ENCODE data around the gene LARGE1.

LARGE1 gene

GRCh38 chr22:33789690-33790253 is 130.5 kb downstream of the LARGE1 start:
- Histone ChIP-seq H3K4me3 (ENCODE audit: low read length) (no peak overlapping the region), H3K27me3 (replicated peaks; ENCODE audit: control insufficient read depth, insufficient read depth, low read length) (no peaks in the 10 kb centered on the region), H3K36me3 (ENCODE audit: control insufficient read depth, insufficient read depth, low read length, severe bottlenecking) (no peaks in the 10 kb centered on the region), H3K9me3 (ENCODE audit: control insufficient read depth, low read length) (peaks cover 16% of the 10 kb centered on the region), H3K4me1 (ENCODE audit: control insufficient read depth, insufficient read depth, low read length) (peaks cover 12% of the 10 kb centered on the region), H3K9ac (ENCODE audit: low read length) (no peak overlapping the region)
- DNase-seq (ENCODE audit: low read depth) = no peak

DNA sequence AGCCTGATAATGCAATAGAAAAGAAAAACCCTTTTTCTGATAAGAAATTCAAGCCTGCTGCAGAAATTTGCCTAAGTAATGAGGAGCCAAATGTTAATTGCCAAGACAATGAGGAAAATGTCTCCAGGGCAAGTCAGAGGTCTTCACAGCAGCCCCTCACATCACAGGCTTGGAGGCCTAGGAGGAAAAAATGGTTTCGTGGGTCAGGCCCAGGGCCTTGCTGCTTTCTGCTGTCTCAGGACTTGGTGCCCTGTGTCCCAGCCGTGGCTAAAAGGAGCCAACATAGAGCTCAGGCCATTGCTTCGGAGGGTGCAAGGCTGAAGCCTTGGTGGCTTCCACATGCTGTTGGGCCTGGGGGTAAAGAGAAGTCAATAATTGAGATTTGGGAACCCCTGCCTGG is 131.3 kb downstream of the LARGE1 start:
- no peak for DNase-seq (ENCODE audit: low read depth)
- Histone ChIP-seq H3K27me3 (replicated peaks; ENCODE audit: control insufficient read depth, insufficient read depth, low read length) (no peaks in the 10 kb centered on the region), H3K4me3 (ENCODE audit: low read length) (no peak overlapping the region), H3K36me3 (ENCODE audit: control insufficient read depth, insufficient read depth, low read length, severe bottlenecking) (no peaks in the 10 kb centered on the region), H3K9me3 (ENCODE audit: control insufficient read depth, low read length) (peaks cover 16% of the 10 kb centered on the region), H3K4me1 (ENCODE audit: control insufficient read depth, insufficient read depth, low read length) (peaks cover 12% of the 10 kb centered on the region), H3K9ac (ENCODE audit: low read length) (no peak overlapping the region)

DNA sequence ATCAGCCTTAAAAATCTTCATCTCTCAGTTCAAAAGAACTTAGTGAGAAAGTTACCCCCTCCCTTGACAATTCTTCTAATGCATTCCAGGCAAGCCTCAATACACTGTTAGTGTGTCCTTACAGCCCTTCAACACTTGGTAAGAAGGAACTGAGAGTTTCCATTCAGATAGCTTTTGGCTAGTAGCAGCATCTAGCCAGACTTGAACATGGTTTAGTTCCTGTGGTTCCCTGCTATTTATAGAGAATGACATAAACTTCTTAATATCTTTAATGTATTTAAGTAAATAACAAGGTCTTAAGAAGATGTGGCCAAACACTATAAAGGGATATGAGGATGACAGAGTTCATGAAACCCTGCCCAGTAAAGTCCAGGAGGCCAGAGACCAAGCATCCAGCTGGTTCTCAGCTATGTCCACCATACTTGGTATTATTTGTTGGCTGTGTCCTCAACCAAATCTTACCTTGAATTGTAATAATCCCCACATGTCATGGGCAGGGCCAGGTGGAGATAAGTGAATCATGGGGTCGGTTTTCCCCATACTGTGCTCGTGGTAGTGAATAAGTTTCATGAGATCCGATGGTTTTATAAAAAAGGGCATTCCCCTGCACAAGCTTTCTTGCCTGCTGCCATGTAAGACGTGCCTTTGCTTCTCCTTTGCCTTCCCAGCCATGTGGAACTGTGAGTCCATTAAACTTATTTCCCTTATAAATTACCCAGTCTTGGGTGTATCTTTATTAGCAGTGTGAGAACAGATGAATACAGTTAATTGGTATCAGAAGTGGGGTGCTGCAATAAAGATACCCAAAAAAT is 132.4 kb downstream of the LARGE1 start:
- no peaks in the 10 kb centered on the region for H3K36me3 ChIP-seq (ENCODE audit: control insufficient read depth, insufficient read depth, low read length, severe bottlenecking)
- H3K9ac ChIP-seq (ENCODE audit: low read length) = no peak overlapping the region
- H3K4me1 ChIP-seq (ENCODE audit: control insufficient read depth, insufficient read depth, low read length) = peaks cover 8% of the 10 kb centered on the region
- H3K27me3 ChIP-seq (replicated peaks; ENCODE audit: control insufficient read depth, insufficient read depth, low read length) = no peaks in the 10 kb centered on the region
- H3K9me3 ChIP-seq (ENCODE audit: control insufficient read depth, low read length) = peaks cover 16% of the 10 kb centered on the region
- no peak overlapping the region for H3K4me3 ChIP-seq (ENCODE audit: low read length)
- DNase-seq (ENCODE audit: low read depth) = no peak

DNA sequence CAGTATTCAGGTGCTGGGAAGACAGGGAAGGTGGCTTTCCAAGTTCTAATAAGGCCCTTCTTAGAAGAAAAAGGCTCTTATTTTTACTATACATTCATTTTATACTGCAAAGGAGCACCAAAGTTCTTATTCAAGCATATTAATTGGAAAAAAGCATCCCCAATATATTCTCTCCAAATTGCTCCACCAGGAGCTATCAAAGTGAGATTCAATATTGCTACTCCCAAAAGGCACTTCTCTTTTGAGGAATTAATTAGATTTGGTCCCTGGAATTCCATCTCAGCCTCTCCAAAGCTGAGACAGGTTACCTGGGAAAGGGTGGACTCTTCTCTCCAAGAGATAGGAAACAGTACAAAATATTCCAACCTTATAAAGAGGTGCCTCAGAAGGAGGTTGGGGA is 134.1 kb downstream of the LARGE1 start:
- Histone ChIP-seq H3K36me3 (ENCODE audit: control insufficient read depth, insufficient read depth, low read length, severe bottlenecking) (no peaks in the 10 kb centered on the region), H3K27me3 (replicated peaks; ENCODE audit: control insufficient read depth, insufficient read depth, low read length) (no peaks in the 10 kb centered on the region), H3K9ac (ENCODE audit: low read length) (no peak overlapping the region), H3K4me3 (ENCODE audit: low read length) (no peak overlapping the region), H3K4me1 (ENCODE audit: control insufficient read depth, insufficient read depth, low read length) (peaks cover 13% of the 10 kb centered on the region), H3K9me3 (ENCODE audit: control insufficient read depth, low read length) (peaks cover 16% of the 10 kb centered on the region)
- DNase-seq (ENCODE audit: low read depth) = no peak

GRCh38 chr22:33785283-33785968 is 134.8 kb downstream of the LARGE1 start:
- Histone ChIP-seq H3K9ac (ENCODE audit: low read length) (no peak overlapping the region), H3K9me3 (ENCODE audit: control insufficient read depth, low read length) (peaks cover 16% of the 10 kb centered on the region), H3K27me3 (replicated peaks; ENCODE audit: control insufficient read depth, insufficient read depth, low read length) (no peaks in the 10 kb centered on the region), H3K36me3 (ENCODE audit: control insufficient read depth, insufficient read depth, low read length, severe bottlenecking) (no peaks in the 10 kb centered on the region), H3K4me3 (ENCODE audit: low read length) (peak overlapping the region; percentile 29), H3K4me1 (ENCODE audit: control insufficient read depth, insufficient read depth, low read length) (peaks cover 13% of the 10 kb centered on the region)
- DNase-seq (ENCODE audit: low read depth) = peak; percentile 66

- Histone ChIP-seq H3K36me3 (ENCODE audit: control insufficient read depth, insufficient read depth, low read length, severe bottlenecking) (no peaks in the 10 kb centered on the region), H3K9me3 (ENCODE audit: control insufficient read depth, low read length) (no peaks in the 10 kb centered on the region), H3K4me1 (ENCODE audit: control insufficient read depth, insufficient read depth, low read length) (peaks cover 21% of the 10 kb centered on the region), H3K27me3 (replicated peaks; ENCODE audit: control insufficient read depth, insufficient read depth, low read length) (no peaks in the 10 kb centered on the region), H3K4me3 (ENCODE audit: low read length) (no peak overlapping the region), H3K9ac (ENCODE audit: low read length) (no peak overlapping the region)
- DNase-seq (ENCODE audit: low read depth) = peak; percentile 48
Observed at GRCh38 chr22:33781411-33781810, 138.9 kb downstream of the LARGE1 start.

DNA sequence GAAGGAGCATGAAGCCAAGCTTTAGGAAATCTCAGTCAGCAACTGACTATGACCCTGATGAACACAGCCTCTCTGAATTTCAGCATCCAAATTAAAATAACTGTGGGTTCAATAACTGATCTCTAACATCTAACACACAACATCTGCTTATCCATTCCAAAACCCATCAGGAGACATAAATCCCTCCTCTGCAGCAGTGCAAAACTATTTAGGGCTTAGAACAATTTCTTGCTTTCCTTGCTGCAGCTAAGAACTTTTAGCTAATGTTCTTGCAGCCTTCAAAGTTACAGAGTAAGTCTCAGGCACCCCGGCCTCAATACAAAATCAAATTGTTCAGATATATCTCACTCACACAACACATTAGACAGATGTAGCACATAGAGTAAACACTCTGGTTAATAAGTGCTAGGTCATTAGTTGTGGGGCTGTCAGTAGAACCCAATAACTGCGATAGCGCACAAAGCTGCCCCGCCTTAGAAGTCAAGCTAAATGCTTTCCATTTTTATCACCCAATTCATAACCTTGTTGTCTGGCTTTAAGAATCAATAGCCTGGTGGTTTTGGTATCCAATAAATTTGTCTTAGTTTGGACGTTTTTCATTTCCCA is 139.6 kb downstream of the LARGE1 start:
- Histone ChIP-seq H3K27me3 (replicated peaks; ENCODE audit: control insufficient read depth, insufficient read depth, low read length) (no peaks in the 10 kb centered on the region), H3K9me3 (ENCODE audit: control insufficient read depth, low read length) (no peaks in the 10 kb centered on the region), H3K9ac (ENCODE audit: low read length) (no peak overlapping the region), H3K4me1 (ENCODE audit: control insufficient read depth, insufficient read depth, low read length) (peaks cover 19% of the 10 kb centered on the region), H3K36me3 (ENCODE audit: control insufficient read depth, insufficient read depth, low read length, severe bottlenecking) (no peaks in the 10 kb centered on the region), H3K4me3 (ENCODE audit: low read length) (no peak overlapping the region)
- no peak for DNase-seq (ENCODE audit: low read depth)

DNA sequence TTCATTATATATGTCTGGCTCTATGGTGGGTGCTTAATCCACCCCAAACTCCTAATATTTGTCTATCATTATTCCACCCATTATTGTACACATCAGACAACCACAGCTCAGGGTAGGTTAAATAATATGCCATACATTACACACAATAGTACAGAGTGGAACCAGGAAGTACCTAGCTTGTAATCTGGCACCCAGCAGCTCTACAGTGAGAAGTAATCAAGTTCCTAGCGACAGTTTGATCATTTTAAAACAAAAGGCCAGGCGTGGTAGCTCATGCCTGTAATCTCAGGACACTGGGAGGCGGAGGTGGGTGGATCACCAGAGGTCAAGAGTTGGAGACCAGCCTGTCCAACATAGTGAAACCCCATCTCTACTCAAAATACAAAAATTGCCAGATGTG is 141.0 kb downstream of the LARGE1 start:
- Histone ChIP-seq H3K9ac (ENCODE audit: low read length) (no peak overlapping the region), H3K36me3 (ENCODE audit: control insufficient read depth, insufficient read depth, low read length, severe bottlenecking) (no peaks in the 10 kb centered on the region), H3K27me3 (replicated peaks; ENCODE audit: control insufficient read depth, insufficient read depth, low read length) (no peaks in the 10 kb centered on the region), H3K4me3 (ENCODE audit: low read length) (no peak overlapping the region), H3K4me1 (ENCODE audit: control insufficient read depth, insufficient read depth, low read length) (peaks cover 13% of the 10 kb centered on the region), H3K9me3 (ENCODE audit: control insufficient read depth, low read length) (no peaks in the 10 kb centered on the region)
- no peak for DNase-seq (ENCODE audit: low read depth)

- Histone ChIP-seq H3K27me3 (replicated peaks; ENCODE audit: control insufficient read depth, insufficient read depth, low read length) (no peaks in the 10 kb centered on the region), H3K9me3 (ENCODE audit: control insufficient read depth, low read length) (no peaks in the 10 kb centered on the region), H3K4me3 (ENCODE audit: low read length) (no peak overlapping the region), H3K9ac (ENCODE audit: low read length) (no peak overlapping the region), H3K36me3 (ENCODE audit: control insufficient read depth, insufficient read depth, low read length, severe bottlenecking) (no peaks in the 10 kb centered on the region), H3K4me1 (ENCODE audit: control insufficient read depth, insufficient read depth, low read length) (peaks cover 10% of the 10 kb centered on the region)
- no peak for DNase-seq (ENCODE audit: low read depth)
Observed at GRCh38 chr22:33776491-33776890, 143.8 kb downstream of the LARGE1 start.

DNA sequence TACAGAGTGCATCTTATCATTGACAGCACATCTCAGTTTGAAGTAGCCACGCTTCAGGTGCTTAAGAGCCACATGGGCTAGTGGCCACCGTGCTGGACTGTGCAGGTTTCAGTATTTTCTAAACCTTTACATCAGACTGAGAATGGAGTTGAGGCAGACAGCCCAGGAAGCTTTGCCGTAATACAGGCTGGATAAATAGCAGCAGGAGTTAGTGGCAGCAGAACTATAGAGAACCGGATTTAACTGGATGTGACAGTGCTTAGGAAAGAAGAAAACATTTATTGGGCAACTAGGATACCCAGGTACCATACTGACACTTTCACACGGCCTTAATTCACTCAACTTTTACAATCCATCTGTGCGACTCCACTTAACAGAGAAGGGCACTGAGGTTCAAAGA is 145.5 kb downstream of the LARGE1 start:
- no peak overlapping the region for H3K9ac ChIP-seq (ENCODE audit: low read length)
- H3K9me3 ChIP-seq (ENCODE audit: control insufficient read depth, low read length) = no peaks in the 10 kb centered on the region
- H3K4me1 ChIP-seq (ENCODE audit: control insufficient read depth, insufficient read depth, low read length) = peaks cover 8% of the 10 kb centered on the region
- H3K27me3 ChIP-seq (replicated peaks; ENCODE audit: control insufficient read depth, insufficient read depth, low read length) = no peaks in the 10 kb centered on the region
- no peak for DNase-seq (ENCODE audit: low read depth)
- no peaks in the 10 kb centered on the region for H3K36me3 ChIP-seq (ENCODE audit: control insufficient read depth, insufficient read depth, low read length, severe bottlenecking)
- H3K4me3 ChIP-seq (ENCODE audit: low read length) = no peak overlapping the region

GRCh38 chr22:33772745-33773144 is 147.5 kb downstream of the LARGE1 start:
- Histone ChIP-seq H3K9me3 (ENCODE audit: control insufficient read depth, low read length) (no peaks in the 10 kb centered on the region), H3K4me1 (ENCODE audit: control insufficient read depth, insufficient read depth, low read length) (peaks cover 8% of the 10 kb centered on the region), H3K27me3 (replicated peaks; ENCODE audit: control insufficient read depth, insufficient read depth, low read length) (no peaks in the 10 kb centered on the region), H3K9ac (ENCODE audit: low read length) (no peak overlapping the region), H3K36me3 (ENCODE audit: control insufficient read depth, insufficient read depth, low read length, severe bottlenecking) (no peaks in the 10 kb centered on the region), H3K4me3 (ENCODE audit: low read length) (no peak overlapping the region)
- DNase-seq (ENCODE audit: low read depth) = no peak

Data from adipocyte (in vitro differentiated cells).